GM18511 (cell line): ENCODE measurements around the gene CTNNA3.

Experiments
- ATAC-seq: cut with Tn5 transposase; IDR thresholded peaks from one replicate; pipeline ENCODE4 v1.9.1; 2021; ENCODE audit warnings: mild to moderate bottlenecking, moderate library complexity; ENCODE audit not compliant: unreplicated experiment

CTNNA3 gene

GRCh38 chr10:66259836-66260235, 1436.2 kb downstream of the CTNNA3 start:
- ATAC-seq = no peak

- ATAC-seq = no peak
These were observed 1437.3 kb downstream of the CTNNA3 start for GRCh38 chr10:66258693-66259092.

- no peak for ATAC-seq
These were observed 1438.2 kb downstream of the CTNNA3 start for GRCh38 chr10:66257801-66258200.

- no peak for ATAC-seq
These were observed 1443.0 kb downstream of the CTNNA3 start for GRCh38 chr10:66252986-66253385.

GRCh38 chr10:66246177-66246576, 1449.8 kb downstream of the CTNNA3 start:
- ATAC-seq = no peak

GRCh38 chr10:66244953-66245352, 1451.0 kb downstream of the CTNNA3 start:
- ATAC-seq = no peak

GRCh38 chr10:66242885-66243284, 1453.1 kb downstream of the CTNNA3 start:
- no peak for ATAC-seq

GRCh38 chr10:66239062-66239461, 1456.9 kb downstream of the CTNNA3 start:
- no peak for ATAC-seq

- ATAC-seq = no peak
These were observed 1457.7 kb downstream of the CTNNA3 start for GRCh38 chr10:66238343-66238742.

GRCh38 chr10:66234872-66235271, 1461.1 kb downstream of the CTNNA3 start:
- no peak for ATAC-seq

GRCh38 chr10:66228887-66229286, 1467.1 kb downstream of the CTNNA3 start:
- ATAC-seq = no peak

GRCh38 chr10:66223656-66224055, 1472.3 kb downstream of the CTNNA3 start:
- ATAC-seq = no peak

- no peak for ATAC-seq
These were observed 1473.4 kb downstream of the CTNNA3 start for GRCh38 chr10:66222462-66223046.

- no peak for ATAC-seq
These were observed 1476.9 kb downstream of the CTNNA3 start for GRCh38 chr10:66218981-66219587.

- no peak for ATAC-seq
These were observed 1477.7 kb downstream of the CTNNA3 start for GRCh38 chr10:66218289-66218688.

- no peak for ATAC-seq
These were observed 1480.1 kb downstream of the CTNNA3 start for GRCh38 chr10:66215920-66216319.

GRCh38 chr10:66214721-66215404, 1481.1 kb downstream of the CTNNA3 start:
- no peak for ATAC-seq

GRCh38 chr10:66209025-66209424, 1487.0 kb downstream of the CTNNA3 start:
- ATAC-seq = no peak

GRCh38 chr10:66204838-66205237, 1491.2 kb downstream of the CTNNA3 start:
- no peak for ATAC-seq

- ATAC-seq = no peak
These were observed 1493.9 kb downstream of the CTNNA3 start for GRCh38 chr10:66202101-66202500.

- no peak for ATAC-seq
These were observed 1503.7 kb downstream of the CTNNA3 start for GRCh38 chr10:66192162-66192831.

- ATAC-seq = no peak
These were observed 1505.6 kb downstream of the CTNNA3 start for GRCh38 chr10:66190413-66190812.
